Measurements from ENCODE around the gene BTBD9. TPM values are rescaled to one million over a fixed set of nuclear protein-coding genes. Genes with fewer than 3 reads are reported as not detected.

The BTBD9 gene
- total RNA-seq, 1 experiment from 2014 or later, result 8.9 TPM

GRCh38 chr6:38341496-38341895 lies 298.2 kb downstream of the BTBD9 start:
- H3K27me3 Mint-ChIP-seq (ENCODE audit: low read depth), result no peaks in the 10 kb centered on the region
- H3K23me2 ChIP-seq (ENCODE audit: insufficient read length, low read depth, low read length, poor library complexity, severe bottlenecking), result no peaks in the 10 kb centered on the region
- H2BK20ac ChIP-seq (ENCODE audit: low read depth, low read length, poor library complexity, severe bottlenecking), result no peak overlapping the region
- H4K5ac ChIP-seq (ENCODE audit: insufficient read length, low read depth, low read length), result no peak overlapping the region
- H3K23ac ChIP-seq (ENCODE audit: insufficient read length, low read depth, low read length), result no peak overlapping the region
- no peaks in the 10 kb centered on the region for H3K27me3 ChIP-seq (ENCODE audit: insufficient read depth, low read length)
- no peak overlapping the region for H3T11ph ChIP-seq (ENCODE audit: low read length)
- H3K9ac ChIP-seq (ENCODE audit: extremely low read depth, insufficient read length, low read length), result no peak overlapping the region
- no peaks in the 10 kb centered on the region for H3K9me3 Mint-ChIP-seq
- H3K4me1 Mint-ChIP-seq, result peaks cover 6 to 7% of the 10 kb centered on the region in 2 experiments; a peak in 3 of 4 replicates
- no peak overlapping the region for H3K14ac ChIP-seq (ENCODE audit: insufficient read depth, low read length)
- no peaks in the 10 kb centered on the region for H3K9me3 ChIP-seq (ENCODE audit: control insufficient read depth, low read depth, low read length)
- H2BK12ac ChIP-seq (ENCODE audit: insufficient read length, low read depth, low read length), result no peak overlapping the region
- H3K4me2 ChIP-seq (ENCODE audit: insufficient read depth, insufficient read length, low read length), result no peak overlapping the region
- H4K8ac ChIP-seq (replicated peaks; ENCODE audit: insufficient read length, low read depth, low read length), result no peak overlapping the region
- H4K20me1 ChIP-seq (ENCODE audit: control insufficient read depth, insufficient read depth, insufficient read length), result no peaks in the 10 kb centered on the region
- no peaks in the 10 kb centered on the region for H3K79me2 ChIP-seq (ENCODE audit: insufficient read depth, low read length)
- H2BK15ac ChIP-seq (ENCODE audit: low read depth, low read length), result no peak overlapping the region
- no peak overlapping the region for H3K4ac ChIP-seq (ENCODE audit: low read depth, low read length)
- no peak overlapping the region for H3K18ac ChIP-seq (ENCODE audit: insufficient read length, low read depth, low read length)
- DNase-seq, result no peak
- no peak overlapping the region for H3K27ac ChIP-seq (ENCODE audit: insufficient read length, low read depth, low read length)
- no peak overlapping the region for H3K4me3 Mint-ChIP-seq
- no peak overlapping the region for H3K56ac ChIP-seq (ENCODE audit: insufficient read length, low read depth, low read length)
- no peak overlapping the region for H2BK5ac ChIP-seq (ENCODE audit: insufficient read length, low read length)
- H4K91ac ChIP-seq (ENCODE audit: insufficient read length, low read depth, low read length), result no peak overlapping the region
- no peaks in the 10 kb centered on the region for H3K79me1 ChIP-seq (ENCODE audit: insufficient read depth, low read depth, low read length, poor library complexity, severe bottlenecking)
- no peak overlapping the region for H2BK120ac ChIP-seq (ENCODE audit: low read depth, low read length, poor library complexity, severe bottlenecking)
- no peak overlapping the region for H2AFZ ChIP-seq (ENCODE audit: low read length)
- H3K4me1 ChIP-seq (ENCODE audit: insufficient read depth, low read length), result peaks cover under 1% of the 10 kb centered on the region
- H3K27ac Mint-ChIP-seq, result peak overlapping the region in 1 of 3 experiments; percentile 77; a peak in 1 of 7 replicates
- TF ChIP-seq CTCF (conservative IDR thresholded peaks at IDR 0.05), result no peak
- WGBS (ENCODE audit: extremely low coverage, insufficient read length, low lambda C conversion rate), result no CpG with 5 or more reads among the region's 1 CpG
- H2AK5ac ChIP-seq (ENCODE audit: insufficient read length, low read length), result no peak overlapping the region
- H3K36me3 Mint-ChIP-seq (ENCODE audit: insufficient read depth in 1 of 3, low read depth in 3 of 3), result no peaks in the 10 kb centered on the region

All from H9 (cell line).